HCT116 (cell line): Measurements from ENCODE around the gene GDAP2.

Experiments used
- CBX3 ChIP-seq: IDR thresholded peaks from 2 replicates; pipeline ENCODE4 v1.6.1; 2012; ENCODE audit warnings: low read depth
- CEBPB ChIP-seq: IDR thresholded peaks from 2 replicates; pipeline ENCODE4 v1.6.1; 2012; ENCODE audit warnings: low read depth
- ELF1 ChIP-seq: IDR thresholded peaks from 2 replicates; pipeline ENCODE4 v1.6.1; 2012; ENCODE audit warnings: low read depth, borderline replicate concordance
- EZH2 ChIP-seq: fragments of 200-600 bp; sonication (generic); IDR thresholded peaks from 2 replicates; pipeline ENCODE4 v1.6.1; 2017; ENCODE audit warnings: antibody characterized with exemption, mixed run types
- POLR2A ChIP-seq: IDR thresholded peaks from 2 replicates; pipeline ENCODE4 v1.7.0; 2011; ENCODE audit warnings: borderline replicate concordance; ENCODE audit not compliant: insufficient read depth, insufficient read length; ENCODE audit errors: extremely low read depth
- POLR2AphosphoS5 ChIP-seq: IDR thresholded peaks from 2 replicates; pipeline ENCODE4 v1.6.1; 2011; ENCODE audit warnings: mild to moderate bottlenecking, low read depth, low read length, moderate library complexity
- ZFX ChIP-seq: fragments of 450-650 bp; IDR thresholded peaks from 2 replicates; pipeline ENCODE4 v1.6.1; 2017
- ZNF274 ChIP-seq: fragments of 200-500 bp; sonication (Bioruptor generic); IDR thresholded peaks from 2 replicates; pipeline ENCODE4 v1.6.1; 2014; ENCODE audit warnings: mild to moderate bottlenecking, low read depth, low read length, inconsistent platforms
- TF ChIP-seq, protein P1 (sequence below), 3 experiments: fragments of 200-600 bp in 1 of 3; sonication (generic) in 1 of 3; IDR thresholded peaks in 2 of 3; conservative IDR thresholded peaks in 1 of 3; 2 replicates each; pipeline ENCODE4 v1.5.1; 2012 to 2017; ENCODE audit warnings: low read depth in 2 of 3, low read length in 2 of 3, antibody characterized with exemption in 1 of 3, borderline replicate concordance in 1 of 3, control low read depth in 1 of 3, mild to moderate bottlenecking in 1 of 3, mixed read lengths in 1 of 3, mixed run types in 1 of 3, moderate library complexity in 1 of 3; ENCODE audit not compliant: insufficient read depth in 1 of 3
- TF ChIP-seq, protein P2 (sequence below): IDR thresholded peaks from 2 replicates; pipeline ENCODE4 v1.6.1; 2012

- TF ChIP-seq, protein P1, sequence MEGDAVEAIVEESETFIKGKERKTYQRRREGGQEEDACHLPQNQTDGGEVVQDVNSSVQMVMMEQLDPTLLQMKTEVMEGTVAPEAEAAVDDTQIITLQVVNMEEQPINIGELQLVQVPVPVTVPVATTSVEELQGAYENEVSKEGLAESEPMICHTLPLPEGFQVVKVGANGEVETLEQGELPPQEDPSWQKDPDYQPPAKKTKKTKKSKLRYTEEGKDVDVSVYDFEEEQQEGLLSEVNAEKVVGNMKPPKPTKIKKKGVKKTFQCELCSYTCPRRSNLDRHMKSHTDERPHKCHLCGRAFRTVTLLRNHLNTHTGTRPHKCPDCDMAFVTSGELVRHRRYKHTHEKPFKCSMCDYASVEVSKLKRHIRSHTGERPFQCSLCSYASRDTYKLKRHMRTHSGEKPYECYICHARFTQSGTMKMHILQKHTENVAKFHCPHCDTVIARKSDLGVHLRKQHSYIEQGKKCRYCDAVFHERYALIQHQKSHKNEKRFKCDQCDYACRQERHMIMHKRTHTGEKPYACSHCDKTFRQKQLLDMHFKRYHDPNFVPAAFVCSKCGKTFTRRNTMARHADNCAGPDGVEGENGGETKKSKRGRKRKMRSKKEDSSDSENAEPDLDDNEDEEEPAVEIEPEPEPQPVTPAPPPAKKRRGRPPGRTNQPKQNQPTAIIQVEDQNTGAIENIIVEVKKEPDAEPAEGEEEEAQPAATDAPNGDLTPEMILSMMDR (IDR thresholded peaks at IDR 0.05 in 2 of 3, conservative IDR thresholded peaks at IDR 0.05 in 1 of 3; ENCODE audit: borderline replicate concordance in 1 of 3, insufficient read depth in 1 of 3, low read depth in 2 of 3, low read length in 2 of 3): no peak
- no peak for TF ChIP-seq POLR2AphosphoS5
- TF ChIP-seq EZH2: no peak
- TF ChIP-seq, protein P2, sequence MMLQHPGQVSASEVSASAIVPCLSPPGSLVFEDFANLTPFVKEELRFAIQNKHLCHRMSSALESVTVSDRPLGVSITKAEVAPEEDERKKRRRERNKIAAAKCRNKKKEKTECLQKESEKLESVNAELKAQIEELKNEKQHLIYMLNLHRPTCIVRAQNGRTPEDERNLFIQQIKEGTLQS: no peak
- no peak for TF ChIP-seq CBX3
- TF ChIP-seq CEBPB: no peak
- no peak for TF ChIP-seq POLR2A
- TF ChIP-seq ELF1: no peak
- TF ChIP-seq ZFX: no peak
- no peak for TF ChIP-seq ZNF274
Measured at GRCh38 chr1:117852853-117853553, 76.4 kb downstream of the GDAP2 start.
